HG03565 (cell line): ENCODE measurements around the gene LTB4R2.
"Not testable (repeated sequence)": the region's sequence is repeated elsewhere in the genome, so short reads cannot be mapped to it uniquely, and the experiment has no call there.

Experiments used
- ATAC-seq: cut with Tn5 transposase; IDR thresholded peaks from one replicate; pipeline ENCODE4 v1.9.1; 2021; ENCODE audit warnings: mild to moderate bottlenecking, moderate library complexity; ENCODE audit not compliant: unreplicated experiment

Gene LTB4R2

DNA sequence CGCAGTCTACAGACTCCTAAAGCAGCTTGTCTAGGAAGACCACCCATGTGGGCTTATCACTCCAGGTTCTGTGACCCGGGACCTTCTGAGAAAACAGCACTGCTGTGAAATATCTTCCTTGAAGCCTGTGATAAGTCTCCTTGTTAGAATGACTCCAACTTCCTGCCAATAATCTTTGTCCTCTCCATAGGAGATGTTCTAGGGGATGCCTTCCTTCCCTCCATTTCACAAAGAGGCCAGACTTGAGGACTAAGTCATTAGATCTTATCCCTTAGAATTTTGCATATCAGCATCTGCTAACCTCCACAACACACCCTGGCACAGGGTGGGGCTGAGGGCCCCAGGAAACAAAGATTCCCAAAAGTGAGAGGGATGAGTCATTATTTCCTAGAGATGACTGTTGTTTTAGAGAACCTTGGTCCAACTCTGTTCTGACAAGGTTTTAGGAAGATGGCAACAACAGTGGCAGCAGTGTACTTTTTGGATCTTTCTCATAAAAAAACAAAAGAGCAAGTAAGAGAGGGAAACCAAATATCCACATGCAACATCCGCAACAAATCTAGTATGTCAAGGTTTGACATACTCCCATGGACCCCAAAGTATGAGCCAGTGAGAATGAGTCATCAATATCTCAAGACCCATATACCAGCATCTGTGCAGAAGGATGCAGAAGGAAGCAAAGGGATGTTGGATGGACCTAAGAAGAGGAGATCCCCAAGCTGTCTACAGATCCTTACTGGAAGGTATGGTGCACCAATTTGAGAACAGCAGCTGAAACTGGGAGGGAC, 7.4 kb downstream of the LTB4R2 start:
- ATAC-seq = no peak

DNA sequence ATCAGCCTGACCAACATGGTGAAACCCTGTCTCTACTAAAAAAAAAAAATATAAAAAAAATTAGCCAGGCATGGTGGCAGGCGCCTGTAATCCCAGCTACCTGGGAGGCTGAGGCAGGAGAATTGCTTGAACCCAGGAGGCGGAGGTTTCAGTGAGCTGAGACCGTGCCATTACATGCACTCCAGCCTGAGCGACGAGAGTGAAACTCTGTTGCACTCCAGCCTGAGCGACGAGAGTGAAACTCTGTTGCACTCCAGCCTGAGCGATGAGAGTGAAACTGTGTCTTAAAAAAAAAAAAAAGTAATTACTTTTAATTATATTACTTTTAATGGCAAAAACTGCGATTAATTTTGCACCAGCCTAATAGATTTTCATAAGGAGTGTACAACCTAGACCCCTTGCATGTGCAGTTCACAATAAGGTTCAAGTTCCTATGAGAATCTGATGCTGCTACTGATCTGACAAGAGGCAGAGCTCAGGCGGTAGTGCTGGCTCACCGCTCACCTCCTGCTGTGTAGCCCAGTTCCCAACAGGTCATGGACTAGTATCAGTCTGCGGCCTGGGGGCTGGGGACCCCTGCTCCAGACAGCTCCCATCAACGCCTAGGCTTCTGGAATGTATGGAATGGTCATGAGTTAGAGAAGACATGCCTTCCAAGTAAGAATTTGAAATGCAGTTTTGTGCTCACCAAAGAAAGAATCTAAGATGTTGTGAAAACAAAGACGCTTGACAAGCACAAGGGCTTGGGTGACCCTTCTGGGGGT, 11.5 kb downstream of the LTB4R2 start:
- no peak for ATAC-seq

DNA sequence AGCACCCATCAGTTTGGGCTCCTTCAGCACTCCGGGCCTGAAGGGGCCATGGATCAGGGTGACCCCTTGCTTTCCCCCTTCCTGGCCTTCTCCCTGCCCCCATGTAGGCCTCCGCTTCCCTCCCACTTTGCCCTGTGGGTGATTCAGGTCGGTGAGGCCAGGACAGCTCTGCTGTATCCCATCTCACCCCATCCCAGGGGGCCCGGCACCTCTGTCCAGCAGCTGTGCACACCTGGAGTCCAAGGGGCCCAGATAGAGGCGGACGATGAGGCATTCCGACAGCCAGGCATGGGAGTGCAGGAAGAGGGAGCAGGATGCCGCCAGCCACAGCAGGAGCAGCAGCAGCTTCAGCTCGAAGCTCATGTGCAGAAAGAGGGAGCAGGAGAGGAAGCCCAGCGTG, 12.7 kb downstream of the LTB4R2 start:
- ATAC-seq = no peak

DNA sequence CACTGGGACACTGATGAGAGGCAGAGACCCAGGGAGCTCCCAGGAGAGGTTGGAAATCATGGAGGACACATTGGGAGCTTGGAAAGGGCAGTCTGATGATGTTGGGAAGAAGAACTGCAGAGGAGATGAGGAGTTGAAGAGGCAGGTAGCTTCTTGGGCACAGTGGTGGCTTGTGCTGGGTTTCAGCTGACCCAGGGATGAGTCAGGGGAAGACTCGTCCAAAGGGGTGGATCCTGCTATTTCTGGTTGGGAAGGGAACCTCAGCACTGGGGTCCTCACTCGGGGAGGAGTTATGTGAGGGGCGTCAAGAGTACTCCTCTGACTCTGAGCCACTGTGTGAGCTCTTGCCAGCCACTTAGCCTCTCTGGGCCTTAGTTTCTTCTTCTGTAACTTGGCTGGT, 13.4 kb downstream of the LTB4R2 start:
- ATAC-seq = no peak

DNA sequence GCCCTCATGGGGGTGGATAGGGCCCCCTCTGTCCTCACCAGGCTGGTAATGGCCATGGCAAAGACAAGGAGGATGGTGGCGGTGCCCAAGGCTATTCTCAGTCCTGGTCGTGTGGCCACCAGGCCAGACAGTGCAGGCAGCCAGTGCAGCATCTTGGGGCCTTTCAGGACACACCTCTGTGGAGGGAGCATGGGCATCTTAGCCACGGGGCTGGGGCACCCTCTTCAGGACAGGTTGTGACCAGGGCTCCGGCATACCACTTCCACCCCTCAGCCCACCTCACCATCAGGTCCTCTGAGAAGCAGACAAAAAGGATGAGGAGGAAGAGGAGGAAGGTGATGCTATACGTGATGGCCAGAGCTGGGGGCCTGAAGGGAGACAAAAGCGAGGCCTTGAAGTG, 14.1 kb downstream of the LTB4R2 start:
- no peak for ATAC-seq

DNA sequence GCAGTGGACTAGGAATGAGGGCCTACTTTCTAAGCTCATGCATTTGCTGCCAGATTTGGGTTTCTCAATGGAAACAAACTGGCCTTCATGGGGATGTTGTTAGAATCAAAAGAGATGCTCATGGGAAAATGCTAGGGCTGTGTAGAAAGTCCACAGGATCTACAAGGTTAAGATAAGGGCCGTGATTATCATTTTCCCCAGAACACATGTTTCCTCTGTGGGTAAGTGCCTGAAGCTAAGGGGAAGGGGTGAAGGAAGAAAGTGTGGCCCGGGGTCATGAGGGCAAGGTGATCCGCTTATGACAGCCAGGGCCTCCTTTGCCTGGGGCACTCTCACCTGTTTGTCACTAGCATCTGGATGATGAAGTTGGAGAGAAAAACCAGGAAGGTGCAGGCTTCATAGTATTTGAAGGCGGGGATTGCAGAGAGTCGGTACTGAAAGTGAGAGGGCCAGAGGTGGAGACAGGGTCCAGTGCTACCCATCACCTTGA, 15.1 kb downstream of the LTB4R2 start:
- no peak for ATAC-seq

DNA sequence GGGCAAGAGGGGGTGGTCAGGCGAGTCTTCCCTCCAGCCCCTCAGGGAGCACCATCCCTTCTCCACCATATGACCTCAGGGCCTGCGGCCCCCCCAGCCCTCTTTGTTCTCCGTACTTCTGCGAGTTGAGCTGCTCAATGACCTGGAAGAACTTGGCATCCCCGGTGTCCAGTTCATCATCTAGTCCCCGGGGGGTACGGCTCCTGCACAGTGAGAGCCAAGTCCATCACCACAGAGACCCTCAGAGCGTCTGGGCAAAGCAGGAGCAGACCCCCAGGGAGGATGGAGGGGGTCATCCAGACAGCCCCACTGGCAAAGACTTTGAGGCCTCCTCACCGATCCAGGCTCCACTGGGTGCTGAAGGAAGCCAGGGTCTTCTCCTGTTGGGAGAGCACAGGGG, 16.0 kb downstream of the LTB4R2 start:
- no peak for ATAC-seq

DNA sequence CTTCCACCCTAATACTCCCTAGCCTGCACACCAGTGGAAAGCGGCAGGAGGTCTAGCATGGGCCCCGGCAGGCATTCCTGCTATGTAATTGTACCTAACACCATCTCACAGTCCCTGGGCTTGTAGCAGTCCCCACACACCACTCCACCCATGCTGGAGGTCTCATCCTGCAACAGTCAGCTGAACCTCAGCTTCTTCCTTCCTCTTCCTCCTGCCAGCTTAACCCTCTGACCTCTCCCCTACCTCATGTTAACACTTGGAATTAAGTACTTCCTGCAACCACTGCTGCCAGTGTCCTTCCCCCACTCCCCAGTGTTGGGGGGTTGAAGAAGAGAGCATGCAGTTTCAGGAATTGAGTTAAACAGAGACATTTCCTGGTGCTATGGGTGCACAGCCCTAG, 17.4 kb downstream of the LTB4R2 start:
- no peak for ATAC-seq

DNA sequence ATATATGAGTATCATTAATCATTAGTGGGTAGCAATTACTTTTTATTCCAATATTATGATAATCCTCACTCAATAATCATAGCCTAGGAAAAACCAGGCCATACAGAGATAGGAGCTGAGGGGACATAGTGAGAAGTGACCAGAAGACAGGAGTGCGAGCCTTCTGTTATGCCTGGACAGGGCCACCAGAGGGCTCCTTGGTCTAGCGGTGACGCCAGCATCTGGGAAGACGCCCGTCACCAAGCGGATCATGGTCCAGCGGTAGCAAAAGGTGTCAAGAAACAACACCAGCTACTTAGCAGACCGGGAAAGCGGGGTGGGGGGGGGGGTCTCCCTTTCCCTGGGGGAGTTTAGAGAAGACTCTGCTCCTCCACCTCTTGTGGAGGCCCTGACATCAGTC, 18.0 kb downstream of the LTB4R2 start:
- ATAC-seq = not testable (repeated sequence)

DNA sequence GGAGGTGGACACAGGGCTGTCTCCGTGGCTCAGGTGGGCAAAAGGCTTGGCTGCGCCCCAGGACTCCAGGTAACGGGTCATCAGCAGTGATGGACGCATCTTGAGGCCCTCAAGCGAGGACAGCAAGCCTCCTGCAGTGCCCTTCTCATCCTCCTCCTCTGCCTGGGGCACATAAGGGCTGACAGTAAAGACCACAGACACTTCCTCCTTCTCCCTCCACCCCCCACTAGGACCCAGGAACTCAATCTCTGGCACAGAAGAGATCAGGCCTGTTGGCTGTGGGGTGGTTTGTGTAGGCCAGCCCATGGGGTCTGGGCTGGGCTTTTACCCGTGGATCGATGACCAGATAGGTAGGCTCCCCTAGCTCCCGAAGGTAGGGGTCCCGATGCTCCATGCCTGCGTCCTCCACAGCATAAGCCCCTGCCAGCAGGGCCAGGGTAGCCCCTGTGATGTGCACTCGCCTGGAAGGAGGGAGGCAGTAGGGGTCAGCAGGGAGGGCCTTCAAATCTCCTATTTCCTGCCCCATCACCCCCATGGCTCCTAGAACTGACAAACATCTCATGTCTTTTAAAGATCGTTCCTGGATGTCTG, 19.2 kb downstream of the LTB4R2 start:
- ATAC-seq = no peak

DNA sequence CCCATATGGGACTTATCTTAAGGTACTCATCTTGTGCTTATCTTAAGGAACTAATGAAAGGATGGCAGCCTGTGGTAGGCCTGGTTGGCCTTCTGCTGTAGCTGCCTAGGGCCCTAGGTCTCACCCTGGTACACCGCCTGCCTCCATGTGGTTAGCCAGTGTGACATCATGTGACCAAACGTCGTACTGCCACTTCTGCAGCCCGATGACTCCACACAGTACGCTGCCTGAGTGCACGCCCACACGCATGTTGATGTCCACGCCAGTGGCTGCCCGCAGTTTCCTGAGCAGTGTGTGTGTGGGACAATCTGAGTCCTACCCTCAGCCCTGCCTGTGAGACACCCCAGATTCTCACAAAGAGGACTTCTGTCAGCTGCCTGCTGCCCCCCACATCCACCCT, 19.8 kb downstream of the LTB4R2 start:
- no peak for ATAC-seq

DNA sequence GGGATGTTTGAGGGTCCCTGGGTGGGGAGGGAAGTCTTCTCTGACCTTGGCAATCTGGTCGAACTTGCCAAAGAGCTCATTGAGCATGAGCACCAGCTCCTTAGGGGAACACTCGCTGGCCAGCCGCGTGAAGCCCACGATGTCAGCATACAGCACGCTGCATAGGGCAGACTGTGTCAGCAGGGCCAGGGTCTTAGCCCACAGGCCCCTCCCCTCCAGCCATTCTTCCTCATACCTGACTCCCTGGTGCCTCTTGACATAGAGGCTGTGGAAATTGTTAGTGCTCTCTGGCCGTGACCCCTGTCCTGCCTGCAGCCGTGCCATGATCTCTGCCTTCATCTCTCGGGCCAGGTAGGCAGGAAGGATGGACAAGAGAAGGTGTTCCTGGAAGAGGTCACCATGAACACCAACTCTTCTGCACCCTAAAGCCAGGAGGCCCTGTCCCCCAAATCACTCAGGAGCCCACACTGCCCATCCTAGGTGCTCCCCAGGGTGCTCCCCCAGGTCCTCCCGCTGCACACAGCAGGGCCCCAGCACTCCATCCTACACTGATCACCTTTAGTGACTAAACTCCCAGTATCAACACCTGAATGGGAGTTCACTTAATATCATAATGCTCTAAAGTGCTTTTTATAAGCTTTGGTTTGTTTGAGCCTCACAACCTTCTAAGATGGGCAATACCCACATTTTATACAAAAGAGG, 21.2 kb downstream of the LTB4R2 start:
- no peak for ATAC-seq

DNA sequence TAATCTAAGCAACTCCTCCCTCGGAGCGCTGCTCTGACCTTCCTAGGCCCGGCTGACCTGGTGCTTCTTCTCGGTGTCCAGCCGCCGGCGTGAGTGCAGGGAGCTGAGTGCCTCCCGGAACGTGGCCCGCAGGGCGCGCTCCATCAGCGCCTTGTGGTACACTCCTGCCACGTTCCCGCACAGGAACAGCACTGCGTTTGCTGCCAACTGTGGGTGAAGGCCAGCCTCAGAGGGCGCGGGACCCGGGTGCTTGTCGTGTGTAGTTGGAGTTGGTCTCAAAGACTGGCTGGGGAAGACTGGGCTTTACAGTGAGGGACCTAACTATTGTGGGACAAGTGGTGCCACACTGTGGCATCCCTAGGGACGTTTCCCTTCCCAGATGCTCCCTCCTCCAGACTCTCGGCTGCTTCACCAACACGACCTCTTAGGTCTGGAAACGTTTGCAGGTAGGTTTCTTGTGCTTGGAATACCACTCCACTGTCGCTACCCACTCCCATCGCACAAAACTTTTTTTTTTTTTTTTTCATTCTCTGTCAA, 21.9 kb downstream of the LTB4R2 start:
- ATAC-seq = no peak

DNA sequence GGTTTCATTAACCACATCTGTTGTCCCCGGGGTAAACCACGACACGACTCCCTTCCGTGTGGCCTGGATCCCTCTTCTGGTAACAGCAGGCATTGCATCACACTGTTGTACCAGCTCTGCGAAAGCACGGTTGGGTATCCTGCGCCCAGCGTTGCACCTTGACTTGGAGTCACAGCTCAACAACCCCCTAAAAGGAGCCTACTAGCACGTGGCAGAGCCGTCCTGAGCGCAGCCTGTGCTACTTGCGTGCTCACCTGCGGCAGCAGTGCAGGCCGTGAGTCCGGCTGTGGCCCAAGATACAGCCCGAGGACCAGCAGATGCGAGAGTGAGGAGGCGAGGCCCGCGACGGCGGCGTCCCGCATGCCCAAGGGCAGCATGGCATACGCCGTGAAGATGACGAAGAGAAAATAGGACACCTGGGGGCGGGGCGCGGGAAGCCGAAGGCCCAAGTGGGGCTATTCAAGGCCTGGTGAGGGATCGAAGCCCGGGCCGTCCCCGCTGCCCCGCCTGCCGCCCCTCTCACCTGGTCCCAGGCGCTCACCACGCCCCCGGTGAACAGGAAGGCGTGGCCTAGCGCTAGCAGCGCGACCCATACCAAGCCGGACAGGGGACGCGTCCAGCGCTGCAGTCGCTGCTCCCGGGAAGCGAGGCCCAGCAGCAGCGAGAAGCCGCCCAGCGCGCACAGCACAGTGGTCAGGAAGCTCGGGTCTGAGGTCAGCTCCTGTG, 22.5 kb downstream of the LTB4R2 start:
- peak; percentile 70 for ATAC-seq

DNA sequence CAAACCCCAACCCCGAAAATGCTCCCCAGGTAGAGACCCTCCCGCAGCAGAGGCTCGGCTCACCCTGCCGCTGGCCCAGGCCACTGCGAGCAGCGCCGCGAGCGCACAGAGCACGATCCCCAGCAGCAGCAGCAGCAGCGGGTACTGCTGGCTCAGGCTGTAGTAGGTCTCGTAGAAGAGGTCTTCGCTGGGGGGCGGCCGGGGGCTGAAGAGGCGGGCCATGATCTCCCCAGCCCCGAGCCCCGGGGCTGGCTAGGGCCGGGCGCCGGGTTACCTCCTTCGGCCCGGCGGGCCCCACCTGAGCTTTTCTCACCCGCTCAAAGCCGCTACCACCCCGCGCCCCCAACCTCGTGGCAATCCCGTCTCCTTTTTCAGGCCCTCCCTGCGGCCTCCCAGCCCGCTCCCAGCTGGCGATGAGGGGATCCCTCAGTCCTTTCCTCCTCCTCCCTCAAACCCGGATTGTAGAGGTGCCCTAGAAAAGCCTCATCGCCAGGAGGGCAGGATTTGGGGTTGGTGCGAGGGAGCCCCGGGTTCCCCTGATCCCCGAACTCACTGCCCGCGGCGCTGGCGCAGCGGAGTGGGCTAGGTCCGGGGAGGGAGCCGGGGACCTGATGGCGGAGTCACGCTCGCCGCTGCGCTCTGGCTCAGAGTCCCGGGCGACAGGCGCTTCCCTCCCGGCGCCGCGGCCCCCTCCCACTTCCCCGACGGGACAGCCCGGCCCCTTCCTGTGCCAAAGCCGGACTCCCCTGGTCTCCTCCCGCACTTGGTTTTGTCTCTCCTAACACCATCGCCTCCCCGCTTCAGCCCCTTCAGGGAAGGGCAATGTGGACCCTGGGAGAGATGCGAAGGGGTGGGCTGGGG, 24.7 kb downstream of the LTB4R2 start, which contains the start of gene ADCY4:
TSS of gene ADCY4 (minus strand) at position 641 of the 861 bp plus-strand sequence. CDS start at position 222, 419 bp downstream.
- ATAC-seq = no peak

DNA sequence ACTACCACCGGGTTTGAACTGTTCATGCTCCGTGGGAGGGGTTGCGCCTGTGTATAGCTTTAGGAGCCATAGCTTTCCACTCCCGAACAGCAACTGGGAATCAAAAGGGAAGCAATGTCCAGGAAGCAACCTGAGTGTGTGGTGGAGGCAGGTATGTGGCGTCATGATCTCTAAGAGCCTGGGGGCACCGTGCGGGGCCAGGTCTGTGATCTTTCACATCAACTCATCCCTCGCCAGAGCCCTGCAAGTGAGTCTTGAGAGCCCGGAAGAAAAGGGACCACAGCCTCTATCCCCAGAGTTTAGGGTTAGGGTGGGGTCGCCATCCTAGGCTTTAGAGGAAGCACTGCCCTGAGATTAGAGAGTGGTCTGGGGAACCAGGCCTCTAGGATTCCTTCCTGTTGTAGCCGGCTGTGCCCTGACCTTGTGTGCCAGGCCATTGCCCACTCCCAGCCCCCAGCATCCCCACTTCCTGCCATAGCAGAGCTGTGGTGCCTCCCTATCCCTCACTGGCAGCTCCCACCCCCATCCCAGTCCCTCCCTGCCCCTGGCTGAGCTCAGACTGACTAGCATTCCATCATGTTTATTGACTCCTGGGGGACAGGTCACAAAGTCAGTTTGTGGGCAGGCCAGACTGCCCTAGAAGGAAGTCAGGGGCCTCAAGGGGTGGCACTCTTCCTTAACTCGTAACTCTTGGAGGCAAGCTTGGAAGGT, 25.7 kb downstream of the LTB4R2 start:
- ATAC-seq = no peak

DNA sequence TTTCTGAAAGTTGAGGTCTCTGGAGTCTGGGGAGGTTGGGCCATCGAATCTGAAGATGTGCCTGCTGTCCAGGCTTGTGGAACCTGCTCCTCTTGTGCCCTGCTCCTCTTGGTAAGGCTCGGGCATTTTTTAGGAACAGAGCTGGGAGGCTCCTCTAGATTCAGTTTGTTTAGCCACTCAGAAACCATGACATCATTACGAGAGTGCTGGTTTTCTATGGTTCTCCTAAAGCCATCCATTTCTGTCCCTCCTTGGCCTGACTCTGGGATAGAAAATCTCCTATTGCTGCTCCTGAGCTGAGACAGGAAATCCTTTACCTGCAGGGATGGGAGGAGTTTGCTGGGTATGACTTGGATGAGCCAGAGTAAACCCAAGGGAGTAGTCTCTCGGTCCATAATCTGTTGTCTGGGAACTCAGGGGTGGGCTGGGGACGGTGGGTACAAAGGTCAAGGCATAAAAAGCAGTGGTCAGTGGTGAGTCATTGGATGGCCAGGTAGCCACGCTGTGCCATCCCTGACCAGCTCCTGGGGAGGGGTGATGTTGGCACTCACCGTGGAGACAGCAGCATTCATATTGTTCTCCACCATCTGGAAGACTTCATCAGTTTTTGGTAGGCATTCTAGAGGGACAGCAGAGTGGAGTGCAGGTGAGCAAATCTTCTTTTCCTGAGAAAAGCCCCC, 27.3 kb downstream of the LTB4R2 start:
- ATAC-seq = no peak

DNA sequence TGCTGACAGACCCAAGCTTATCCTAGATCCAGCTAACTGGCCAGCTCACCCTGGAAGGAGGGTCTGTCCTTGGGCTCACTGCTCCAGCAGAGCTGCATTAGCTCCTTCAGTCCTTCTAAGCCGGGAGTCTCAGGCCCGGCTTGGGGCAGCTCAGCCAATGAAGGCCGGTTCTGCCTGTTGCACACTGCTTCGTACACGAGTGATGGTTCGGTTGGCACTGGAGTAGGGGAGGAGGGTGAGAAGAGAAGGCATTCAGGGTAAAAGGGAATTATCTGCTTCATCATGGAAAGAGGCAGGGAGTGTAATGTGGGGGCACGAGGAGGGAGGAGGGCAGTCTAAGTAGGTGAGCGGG, 27.9 kb downstream of the LTB4R2 start:
- no peak for ATAC-seq
